Body of pancreas (tissue), 4 donors: Measurements from ENCODE around the gene DOCK4.

Experiments used
- POLR2A ChIP-seq, 3 donors: fragments of 450-650 bp; IDR thresholded peaks; one replicate each; pipeline ENCODE4 v1.6.1; 2016; ENCODE audit warnings: antibody characterized with exemption in 3 of 3, mild to moderate bottlenecking in 2 of 3
- TF ChIP-seq, protein P1 (sequence below), 7 experiments: fragments of 450-650 bp in 4 of 7; fragments of 200-600 bp in 3 of 7; sonication (generic) in 3 of 7; IDR thresholded peaks; one replicate each; pipeline ENCODE4 v1.5.1; 2016 to 2019; ENCODE audit warnings: antibody characterized with exemption in 7 of 7

DNA sequence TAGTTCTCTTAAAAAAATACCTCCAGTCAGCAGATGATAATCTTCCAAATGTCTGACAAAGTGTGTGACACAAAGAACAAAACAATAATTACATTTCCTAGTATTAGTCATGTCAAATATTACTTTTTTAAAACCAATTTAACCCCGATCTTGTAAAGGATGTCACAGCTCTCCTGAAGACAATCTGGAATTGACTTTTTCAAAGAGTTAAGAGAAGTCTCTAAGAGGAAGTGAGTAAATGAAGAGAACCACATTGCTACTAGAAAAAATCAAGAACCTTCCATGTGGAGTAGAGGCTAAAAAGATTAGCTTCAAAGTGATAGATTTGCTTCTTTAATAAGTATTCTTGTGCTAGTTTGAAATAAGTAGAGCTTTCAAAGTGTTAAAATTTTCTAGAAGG lies 425.7 kb downstream of the DOCK4 start:
- TF ChIP-seq, protein P1, sequence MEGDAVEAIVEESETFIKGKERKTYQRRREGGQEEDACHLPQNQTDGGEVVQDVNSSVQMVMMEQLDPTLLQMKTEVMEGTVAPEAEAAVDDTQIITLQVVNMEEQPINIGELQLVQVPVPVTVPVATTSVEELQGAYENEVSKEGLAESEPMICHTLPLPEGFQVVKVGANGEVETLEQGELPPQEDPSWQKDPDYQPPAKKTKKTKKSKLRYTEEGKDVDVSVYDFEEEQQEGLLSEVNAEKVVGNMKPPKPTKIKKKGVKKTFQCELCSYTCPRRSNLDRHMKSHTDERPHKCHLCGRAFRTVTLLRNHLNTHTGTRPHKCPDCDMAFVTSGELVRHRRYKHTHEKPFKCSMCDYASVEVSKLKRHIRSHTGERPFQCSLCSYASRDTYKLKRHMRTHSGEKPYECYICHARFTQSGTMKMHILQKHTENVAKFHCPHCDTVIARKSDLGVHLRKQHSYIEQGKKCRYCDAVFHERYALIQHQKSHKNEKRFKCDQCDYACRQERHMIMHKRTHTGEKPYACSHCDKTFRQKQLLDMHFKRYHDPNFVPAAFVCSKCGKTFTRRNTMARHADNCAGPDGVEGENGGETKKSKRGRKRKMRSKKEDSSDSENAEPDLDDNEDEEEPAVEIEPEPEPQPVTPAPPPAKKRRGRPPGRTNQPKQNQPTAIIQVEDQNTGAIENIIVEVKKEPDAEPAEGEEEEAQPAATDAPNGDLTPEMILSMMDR (IDR thresholded peaks at IDR 0.05): no peak
- no peak for TF ChIP-seq POLR2A (IDR thresholded peaks at IDR 0.05)
